ENCODE measurements around the gene SESTD1. TPM values are rescaled to one million over a fixed set of nuclear protein-coding genes. Genes with fewer than 3 reads are reported as not detected.

Gene SESTD1
- total RNA-seq = 10 to 100 TPM; 11.6 to 13.1 TPM

- peaks cover 26% of the 10 kb centered on the region for H3K4me1 Mint-ChIP-seq (ENCODE audit: low read depth)
- intact Hi-C loops (cut with micrococcal nuclease) = no loop called here
- H3K27me3 Mint-ChIP-seq = peaks cover 36% of the 10 kb centered on the region
- H3K4me3 Mint-ChIP-seq = peak within 1 kb of the TSS; percentile 78
- CTCF ChIA-PET = no interaction called here
- POLR2A ChIA-PET = no interaction called here
- DNase-seq = peak; percentile 58
- H3K9me3 Mint-ChIP-seq = peaks cover 2% of the 10 kb centered on the region
- H3K27ac Mint-ChIP-seq = peak within 1 kb of the TSS; percentile 25
- H3K36me3 Mint-ChIP-seq = no peaks in the 10 kb centered on the region
Measured at GRCh38 chr2:179264368-179265081, at the start of gene SESTD1. SESTD1 (minus strand) TSS chr2:179264832; CDS start chr2:179191841, 72,991 bp downstream.

- Mint-ChIP-seq H3K36me3 (no peaks in the 10 kb centered on the region), H3K9me3 (peaks cover 3% of the 10 kb centered on the region), H3K27me3 (peaks cover 5% of the 10 kb centered on the region), H3K4me3 (no peak overlapping the region), H3K4me1 (ENCODE audit: low read depth) (no peaks in the 10 kb centered on the region), H3K27ac (no peak overlapping the region)
- ChIA-PET POLR2A (no interaction called here), CTCF (no interaction called here)
- intact Hi-C loops (cut with micrococcal nuclease) = no loop called here
- no peak for DNase-seq
Measured at GRCh38 chr2:179313057-179313456, 48.4 kb upstream of the SESTD1 start.

- Mint-ChIP-seq H3K27ac (no peak overlapping the region), H3K4me1 (ENCODE audit: low read depth) (no peaks in the 10 kb centered on the region), H3K4me3 (no peak overlapping the region), H3K36me3 (no peaks in the 10 kb centered on the region), H3K9me3 (peaks cover 3% of the 10 kb centered on the region), H3K27me3 (peaks cover 7% of the 10 kb centered on the region)
- intact Hi-C loops (cut with micrococcal nuclease) = no loop called here
- DNase-seq = no peak
- CTCF ChIA-PET = no interaction called here
- POLR2A ChIA-PET = no interaction called here
Measured at GRCh38 chr2:179311101-179311500, 46.5 kb upstream of the SESTD1 start.

GRCh38 chr2:179307616-179308371 lies 43.2 kb upstream of the SESTD1 start:
- DNase-seq = no peak
- Mint-ChIP-seq H3K27ac (no peak overlapping the region), H3K4me3 (no peak overlapping the region), H3K4me1 (ENCODE audit: low read depth) (no peaks in the 10 kb centered on the region), H3K36me3 (no peaks in the 10 kb centered on the region), H3K27me3 (peaks cover 6% of the 10 kb centered on the region), H3K9me3 (no peaks in the 10 kb centered on the region)
- ChIA-PET CTCF (no interaction called here), POLR2A (no interaction called here)
- intact Hi-C loops (cut with micrococcal nuclease) = no loop called here

- POLR2A ChIA-PET = no interaction called here
- peaks cover 3% of the 10 kb centered on the region for H3K9me3 Mint-ChIP-seq
Measured at GRCh38 chr2:179305125-179305524, 40.5 kb upstream of the SESTD1 start.

GRCh38 chr2:179304424-179304823 lies 39.8 kb upstream of the SESTD1 start:
- ChIA-PET CTCF (no interaction called here), POLR2A (no interaction called here)
- Mint-ChIP-seq H3K27me3 (peaks cover 2% of the 10 kb centered on the region), H3K27ac (no peak overlapping the region), H3K9me3 (peaks cover 3% of the 10 kb centered on the region), H3K4me1 (ENCODE audit: low read depth) (no peaks in the 10 kb centered on the region), H3K4me3 (no peak overlapping the region), H3K36me3 (no peaks in the 10 kb centered on the region)
- no peak for DNase-seq
- intact Hi-C loops (cut with micrococcal nuclease) = no loop called here

More at GRCh38 chr2:179305125-179305524, 40.5 kb upstream of the SESTD1 start:
- H3K4me3 Mint-ChIP-seq = no peak overlapping the region
- intact Hi-C loops (cut with micrococcal nuclease) = no loop called here
- H3K27me3 Mint-ChIP-seq = peaks cover 2% of the 10 kb centered on the region
- CTCF ChIA-PET = no interaction called here
- no peak overlapping the region for H3K27ac Mint-ChIP-seq
- DNase-seq = no peak
- H3K4me1 Mint-ChIP-seq (ENCODE audit: low read depth) = no peaks in the 10 kb centered on the region
- H3K36me3 Mint-ChIP-seq = no peaks in the 10 kb centered on the region

- Mint-ChIP-seq H3K36me3 (no peaks in the 10 kb centered on the region), H3K4me3 (no peak overlapping the region), H3K27ac (no peak overlapping the region), H3K27me3 (peaks cover 2% of the 10 kb centered on the region), H3K4me1 (ENCODE audit: low read depth) (no peaks in the 10 kb centered on the region), H3K9me3 (peaks cover 3% of the 10 kb centered on the region)
- POLR2A ChIA-PET = no interaction called here
- DNase-seq = no peak
- CTCF ChIA-PET = no interaction called here
- intact Hi-C loops (cut with micrococcal nuclease) = no loop called here
Measured at GRCh38 chr2:179302764-179303571, 38.3 kb upstream of the SESTD1 start.

- H3K9me3 Mint-ChIP-seq = peaks cover 3% of the 10 kb centered on the region
- H3K36me3 Mint-ChIP-seq = no peaks in the 10 kb centered on the region
- ChIA-PET POLR2A (no interaction called here), CTCF (no interaction called here)
- intact Hi-C loops (cut with micrococcal nuclease) = no loop called here
- H3K4me1 Mint-ChIP-seq (ENCODE audit: low read depth) = no peaks in the 10 kb centered on the region
- H3K27me3 Mint-ChIP-seq = no peaks in the 10 kb centered on the region
- DNase-seq = no peak
- H3K27ac Mint-ChIP-seq = no peak overlapping the region
- no peak overlapping the region for H3K4me3 Mint-ChIP-seq
Measured at GRCh38 chr2:179302149-179302548, 37.5 kb upstream of the SESTD1 start.

GRCh38 chr2:179298666-179299065 lies 34.0 kb upstream of the SESTD1 start:
- no peak overlapping the region for H3K27ac Mint-ChIP-seq
- H3K36me3 Mint-ChIP-seq = no peaks in the 10 kb centered on the region
- POLR2A ChIA-PET = no interaction called here
- no peak overlapping the region for H3K4me3 Mint-ChIP-seq
- H3K9me3 Mint-ChIP-seq = peaks cover 3% of the 10 kb centered on the region
- CTCF ChIA-PET = no interaction called here
- no peaks in the 10 kb centered on the region for H3K4me1 Mint-ChIP-seq (ENCODE audit: low read depth)
- intact Hi-C loops (cut with micrococcal nuclease) = no loop called here
- no peaks in the 10 kb centered on the region for H3K27me3 Mint-ChIP-seq
- no peak for DNase-seq

- no peaks in the 10 kb centered on the region for H3K36me3 Mint-ChIP-seq
- intact Hi-C loops (cut with micrococcal nuclease) = no loop called here
- H3K4me1 Mint-ChIP-seq (ENCODE audit: low read depth) = no peaks in the 10 kb centered on the region
- CTCF ChIA-PET = no interaction called here
- no peak overlapping the region for H3K4me3 Mint-ChIP-seq
- DNase-seq = no peak
- H3K27me3 Mint-ChIP-seq = no peaks in the 10 kb centered on the region
- no peak overlapping the region for H3K27ac Mint-ChIP-seq
- POLR2A ChIA-PET = no interaction called here
- H3K9me3 Mint-ChIP-seq = peaks cover 3% of the 10 kb centered on the region
Measured at GRCh38 chr2:179297927-179298326, 33.3 kb upstream of the SESTD1 start.

- H3K36me3 Mint-ChIP-seq = no peaks in the 10 kb centered on the region
- CTCF ChIA-PET = no interaction called here
- intact Hi-C loops (cut with micrococcal nuclease) = no loop called here
- H3K9me3 Mint-ChIP-seq = no peaks in the 10 kb centered on the region
- POLR2A ChIA-PET = no interaction called here
- no peak overlapping the region for H3K4me3 Mint-ChIP-seq
- no peak for DNase-seq
- H3K27ac Mint-ChIP-seq = no peak overlapping the region
- H3K27me3 Mint-ChIP-seq = no peaks in the 10 kb centered on the region
- H3K4me1 Mint-ChIP-seq (ENCODE audit: low read depth) = no peaks in the 10 kb centered on the region
Measured at GRCh38 chr2:179290329-179290728, 25.7 kb upstream of the SESTD1 start.

- DNase-seq = no peak
- no peak overlapping the region for H3K4me3 Mint-ChIP-seq
- intact Hi-C loops (cut with micrococcal nuclease) = no loop called here
- no peaks in the 10 kb centered on the region for H3K36me3 Mint-ChIP-seq
- ChIA-PET POLR2A (no interaction called here), CTCF (no interaction called here)
- H3K27me3 Mint-ChIP-seq = no peaks in the 10 kb centered on the region
- no peak overlapping the region for H3K27ac Mint-ChIP-seq
- H3K9me3 Mint-ChIP-seq = no peaks in the 10 kb centered on the region
- no peaks in the 10 kb centered on the region for H3K4me1 Mint-ChIP-seq (ENCODE audit: low read depth)
Measured at GRCh38 chr2:179285060-179285459, 20.4 kb upstream of the SESTD1 start.
